ENCODE measurements around the gene JTB. TPM values are rescaled to one million over a fixed set of nuclear protein-coding genes. Genes with fewer than 3 reads are reported as not detected.

The JTB gene
- total RNA-seq, 1 donor from 2014 or later = 166 TPM

DNA sequence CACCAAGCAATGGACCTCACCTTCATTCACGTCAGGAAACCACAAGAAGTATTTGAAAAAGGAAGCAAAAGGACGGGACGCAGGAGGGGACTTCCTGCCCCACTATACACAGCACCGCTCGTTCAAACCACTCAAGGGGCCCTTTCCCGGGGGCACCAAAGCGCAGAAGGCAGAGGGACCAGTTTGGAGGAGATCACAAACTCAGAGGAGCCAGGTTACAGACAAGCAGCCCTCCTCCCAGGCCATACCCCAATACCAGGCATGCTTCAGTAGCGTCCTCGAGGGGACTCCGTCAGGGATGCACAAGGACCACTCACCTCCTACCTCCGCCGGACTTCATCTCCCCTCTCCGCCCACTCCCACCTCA lies 19.7 kb downstream of the JTB start:
- Histone ChIP-seq H3K36me3 (peaks cover 24 to 34% of the 10 kb centered on the region in 2 donors), H3K4me1 (peaks cover 17 to 36% of the 10 kb centered on the region in 2 donors), H3K4me3 (peak overlapping the region; percentile 87 to 97), H3K27me3 (no peaks in the 10 kb centered on the region), H3K27ac (peak overlapping the region; percentile 91 to 97), H3K9me3 (no peaks in the 10 kb centered on the region)
- intact Hi-C loops (cut with DNase I) = loop anchor here (1.0 kb wide), 2 partner anchors 11 to 29 kb away; partner anchors contain the start of genes DENND4B and RAB13
- no peak for DNase-seq (ENCODE audit: low spot score in 2 of 2)
- TF ChIP-seq, protein P1, sequence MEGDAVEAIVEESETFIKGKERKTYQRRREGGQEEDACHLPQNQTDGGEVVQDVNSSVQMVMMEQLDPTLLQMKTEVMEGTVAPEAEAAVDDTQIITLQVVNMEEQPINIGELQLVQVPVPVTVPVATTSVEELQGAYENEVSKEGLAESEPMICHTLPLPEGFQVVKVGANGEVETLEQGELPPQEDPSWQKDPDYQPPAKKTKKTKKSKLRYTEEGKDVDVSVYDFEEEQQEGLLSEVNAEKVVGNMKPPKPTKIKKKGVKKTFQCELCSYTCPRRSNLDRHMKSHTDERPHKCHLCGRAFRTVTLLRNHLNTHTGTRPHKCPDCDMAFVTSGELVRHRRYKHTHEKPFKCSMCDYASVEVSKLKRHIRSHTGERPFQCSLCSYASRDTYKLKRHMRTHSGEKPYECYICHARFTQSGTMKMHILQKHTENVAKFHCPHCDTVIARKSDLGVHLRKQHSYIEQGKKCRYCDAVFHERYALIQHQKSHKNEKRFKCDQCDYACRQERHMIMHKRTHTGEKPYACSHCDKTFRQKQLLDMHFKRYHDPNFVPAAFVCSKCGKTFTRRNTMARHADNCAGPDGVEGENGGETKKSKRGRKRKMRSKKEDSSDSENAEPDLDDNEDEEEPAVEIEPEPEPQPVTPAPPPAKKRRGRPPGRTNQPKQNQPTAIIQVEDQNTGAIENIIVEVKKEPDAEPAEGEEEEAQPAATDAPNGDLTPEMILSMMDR (IDR thresholded peaks at IDR 0.05) = no peak

DNA sequence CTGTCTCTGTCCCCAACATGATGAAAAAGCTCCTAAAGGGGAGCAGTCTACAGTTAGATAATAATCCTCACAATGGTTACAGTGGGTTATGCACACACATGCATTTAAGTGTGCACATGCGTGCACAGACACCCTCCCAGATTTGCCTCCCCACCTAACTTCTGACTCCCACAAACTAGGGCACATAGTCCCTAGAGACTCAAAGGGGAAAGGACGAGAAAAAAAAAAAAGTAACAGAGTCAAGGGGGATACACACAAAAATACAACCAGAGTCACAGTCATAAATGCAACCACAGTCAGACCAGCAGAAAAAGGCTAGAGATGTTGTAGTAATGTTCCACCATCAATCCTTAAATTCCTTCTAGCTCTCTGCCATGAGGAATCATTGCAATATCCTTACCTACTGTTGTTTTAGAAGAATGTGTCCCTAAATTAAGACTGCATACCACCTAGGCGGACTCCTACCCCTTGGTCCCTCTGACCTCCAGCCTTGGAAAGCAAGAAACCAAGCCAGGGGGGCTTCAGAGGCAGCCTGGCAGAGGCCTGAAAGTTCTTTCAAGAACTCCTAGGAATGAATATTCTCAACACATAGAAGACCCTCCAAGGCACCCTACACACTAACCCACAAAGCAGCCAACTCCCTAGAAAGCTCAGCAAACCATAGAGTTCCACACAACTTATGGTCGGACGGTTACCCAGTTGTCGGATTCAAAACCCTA lies 20.3 kb downstream of the JTB start:
- Histone ChIP-seq H3K27me3 (no peaks in the 10 kb centered on the region), H3K4me1 (peaks cover 13 to 31% of the 10 kb centered on the region in 2 donors), H3K9me3 (no peaks in the 10 kb centered on the region), H3K27ac (peak overlapping the region; percentile 91 to 97), H3K4me3 (peak overlapping the region; percentile 87 to 97), H3K36me3 (peaks cover 30 to 40% of the 10 kb centered on the region in 2 donors)
- TF ChIP-seq, protein P1 (IDR thresholded peaks at IDR 0.05) = no peak
- DNase-seq (ENCODE audit: low spot score in 2 of 2) = no peak
- intact Hi-C loops (cut with DNase I) = no loop called here

DNA sequence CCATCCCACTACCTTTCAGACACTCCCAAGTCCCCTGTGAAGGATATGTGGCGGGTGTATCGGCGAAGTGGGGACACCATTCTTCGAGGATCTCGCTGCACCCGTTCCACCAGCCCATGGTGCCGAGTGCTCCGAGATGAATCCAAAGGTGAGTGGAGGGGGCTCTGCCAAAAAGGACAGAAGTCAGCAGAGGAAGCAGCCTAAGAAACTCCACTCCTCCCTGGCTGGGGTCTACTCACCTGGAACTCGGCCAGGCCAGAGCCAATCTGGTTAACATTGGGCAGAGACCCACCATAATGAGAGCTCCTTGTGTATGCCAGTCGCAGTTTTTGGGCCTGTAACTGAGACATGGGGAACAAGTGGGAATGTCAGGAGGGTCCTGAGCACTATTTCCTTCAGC lies 22.6 kb downstream of the JTB start:
- H3K4me1 ChIP-seq = peaks cover 6 to 24% of the 10 kb centered on the region in 2 donors

DNA sequence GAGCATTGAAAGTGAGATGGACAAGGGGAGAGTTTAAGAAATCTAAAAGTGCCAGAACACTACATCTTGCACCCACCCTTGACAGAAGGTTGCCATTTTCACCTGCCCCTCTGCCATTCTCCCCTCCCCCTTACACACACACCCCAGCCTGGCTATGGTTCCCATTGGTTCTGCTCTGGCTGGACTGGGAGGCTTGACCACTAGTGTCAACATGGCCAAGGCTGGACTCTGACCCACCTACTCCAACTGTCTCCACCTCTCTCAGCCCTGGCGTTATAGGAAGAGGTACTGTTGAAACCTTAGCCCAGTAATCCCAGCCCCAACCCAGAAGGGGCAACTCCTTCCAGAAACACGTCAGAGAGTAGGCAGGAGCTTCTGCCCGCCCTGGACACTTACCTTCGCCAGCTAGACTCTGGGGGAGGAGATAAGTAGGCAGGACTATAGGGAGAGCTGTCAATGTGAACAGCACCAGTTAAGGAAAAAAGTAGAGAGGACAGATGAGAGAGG lies 23.6 kb downstream of the JTB start:
- H3K27ac ChIP-seq = no peak overlapping the region
- H3K4me3 ChIP-seq = no peak overlapping the region
- no peak for DNase-seq (ENCODE audit: low spot score in 2 of 2)
- H3K9me3 ChIP-seq = no peaks in the 10 kb centered on the region
- peaks cover 53 to 58% of the 10 kb centered on the region in 2 donors for H3K36me3 ChIP-seq
- TF ChIP-seq, protein P1 (IDR thresholded peaks at IDR 0.05) = no peak
- H3K27me3 ChIP-seq = no peaks in the 10 kb centered on the region
- H3K4me1 ChIP-seq = peaks cover 6 to 18% of the 10 kb centered on the region in 2 donors
- intact Hi-C loops (cut with DNase I) = no loop called here

More for the DNA sequence above, 22.6 kb downstream of the JTB start:
- DNase-seq (ENCODE audit: low spot score in 2 of 2) = no peak
- TF ChIP-seq, protein P1 (IDR thresholded peaks at IDR 0.05) = no peak
- H3K36me3 ChIP-seq = peaks cover 43 to 50% of the 10 kb centered on the region in 2 donors
- H3K4me3 ChIP-seq = no peak overlapping the region
- no peaks in the 10 kb centered on the region for H3K27me3 ChIP-seq
- intact Hi-C loops (cut with DNase I) = no loop called here
- H3K9me3 ChIP-seq = no peaks in the 10 kb centered on the region
- no peak overlapping the region for H3K27ac ChIP-seq

DNA sequence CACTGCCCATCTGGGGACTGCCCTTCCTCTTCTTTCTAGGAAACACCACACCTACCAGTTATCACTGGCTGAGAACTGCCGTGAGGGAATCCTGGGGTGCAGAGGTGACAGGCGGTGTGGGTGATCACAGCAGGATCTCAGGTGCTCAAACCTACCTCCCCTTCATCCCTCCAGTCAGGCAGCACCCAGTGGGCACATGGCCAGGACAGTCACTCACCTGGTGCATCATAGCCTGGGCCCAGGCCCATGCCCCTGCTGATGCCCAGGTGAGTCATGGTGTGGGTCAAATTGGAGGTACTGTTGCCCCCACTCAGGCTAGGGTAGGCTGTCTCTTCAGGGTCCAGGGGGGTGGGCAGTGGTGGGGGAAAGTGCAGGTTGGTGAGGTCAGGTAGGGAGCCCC lies 25.7 kb downstream of the JTB start:
- no peaks in the 10 kb centered on the region for H3K9me3 ChIP-seq
- TF ChIP-seq, protein P1 (IDR thresholded peaks at IDR 0.05) = no peak
- no peak overlapping the region for H3K27ac ChIP-seq
- peaks cover under 1 to 13% of the 10 kb centered on the region in 2 donors for H3K4me1 ChIP-seq
- no peak for DNase-seq (ENCODE audit: low spot score in 2 of 2)
- no peaks in the 10 kb centered on the region for H3K27me3 ChIP-seq
- peaks cover 67 to 75% of the 10 kb centered on the region in 2 donors for H3K36me3 ChIP-seq
- no peak overlapping the region for H3K4me3 ChIP-seq
- intact Hi-C loops (cut with DNase I) = no loop called here

All from ascending aorta (tissue), 2 donors.